Left ventricle myocardium inferior (tissue), 1 donor: ENCODE data around the gene ARHGAP10. TPM values are rescaled to one million over a fixed set of nuclear protein-coding genes. Genes with fewer than 3 reads are reported as not detected.
A peak's percentile ranks its signal among the peaks of the same experiment; 100 is the strongest.

Experiments
- DNase-seq: peaks from one replicate; pipeline ENCODE4 v3.0.0-alpha.2; 2020
- H3K27ac ChIP-seq: fragments of 200-600 bp; replicated peaks from 2 replicates; pipeline ENCODE4 v1.8.0; 2021
- H3K27me3 ChIP-seq: fragments of 200-600 bp; 2 replicates; pipeline ENCODE4 v1.8.0; 2021; ENCODE audit warnings: low read depth
- H3K36me3 ChIP-seq: fragments of 200-600 bp; 2 replicates; pipeline ENCODE4 v1.8.0; 2021
- H3K4me1 ChIP-seq: fragments of 200-600 bp; 2 replicates; pipeline ENCODE4 v1.8.0; 2021
- H3K4me3 ChIP-seq: fragments of 200-600 bp; 2 replicates; pipeline ENCODE4 v1.8.0; 2021; ENCODE audit warnings: mild to moderate bottlenecking, moderate library complexity
- H3K9me3 ChIP-seq: fragments of 200-600 bp; replicated peaks from 2 replicates; pipeline ENCODE4 v1.8.0; 2021
- CTCF ChIP-seq: fragments of 200-600 bp; IDR thresholded peaks from 2 replicates; pipeline ENCODE4 v1.8.0; 2021; ENCODE audit warnings: antibody characterized with exemption, mild to moderate bottlenecking, borderline replicate concordance
- intact Hi-C: fragments of 100-400 bp; cut with micrococcal nuclease; formaldehyde crosslinking; loops from one replicate; pipeline ENCODE4 v1.11.0; 2022
- total RNA-seq: library from RNA; stranded (reverse); fragmentation: NEBNext Ultra II Directional; extraction: Animal tissue kit (Norgen Biotek cat#: 25700); gene quantifications from one replicate; pipeline ENCODE4 v1.2.1, GENCODE V29; 2021
- donor health status: DM: no; HTN: yes; CAD: no; lungs with severe emphysema.

ARHGAP10 gene
- total RNA-seq, 1 donor from 2014 or later, result 59.7 TPM

DNA sequence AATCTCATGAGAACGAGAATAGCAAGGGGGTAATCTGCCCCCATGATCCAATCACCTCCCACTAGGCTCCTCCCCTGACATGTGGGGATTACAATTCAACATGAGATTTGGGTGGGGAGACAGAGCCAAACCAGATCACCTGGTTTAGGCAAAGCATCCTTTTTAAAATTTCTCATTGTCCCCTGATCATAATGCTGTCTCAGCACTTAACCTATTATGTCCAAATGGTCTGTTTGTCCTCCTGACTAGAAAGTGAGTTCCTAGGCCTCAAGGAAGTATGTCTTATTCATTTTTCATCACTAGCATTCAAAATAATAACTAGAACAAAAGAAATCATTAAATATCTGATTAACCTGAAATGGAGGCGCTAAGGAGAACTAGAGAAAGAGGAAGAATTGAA, 40.1 kb upstream of the ARHGAP10 start:
- Histone ChIP-seq H3K4me3 (no peak overlapping the region), H3K4me1 (no peaks in the 10 kb centered on the region), H3K36me3 (no peaks in the 10 kb centered on the region), H3K9me3 (no peaks in the 10 kb centered on the region), H3K27ac (no peak overlapping the region), H3K27me3 (no peaks in the 10 kb centered on the region)
- DNase-seq, result no peak
- intact Hi-C loops, result no loop called here
- TF ChIP-seq CTCF, result no peak

DNA sequence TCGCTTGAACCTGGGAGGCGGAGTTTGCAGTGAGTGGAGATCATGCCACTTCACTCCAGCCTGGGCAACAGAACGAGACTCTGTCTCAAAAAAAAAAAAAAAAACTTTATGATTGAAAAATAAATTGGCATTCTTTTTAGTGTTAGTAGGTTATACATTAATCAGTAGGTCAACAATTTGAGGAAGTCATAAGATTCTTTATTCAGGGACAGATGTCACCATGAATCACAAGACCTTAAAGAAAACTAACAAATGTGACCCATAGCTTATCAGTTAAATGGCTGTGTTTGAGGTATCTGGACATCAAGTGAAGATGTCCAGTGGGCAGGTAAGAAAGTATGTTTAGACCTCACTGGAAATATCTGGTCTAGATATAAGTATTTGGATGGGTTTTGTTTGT, 38.7 kb upstream of the ARHGAP10 start:
- no peak for TF ChIP-seq CTCF
- H3K4me3 ChIP-seq, result no peak overlapping the region
- no peak overlapping the region for H3K27ac ChIP-seq
- H3K4me1 ChIP-seq, result no peaks in the 10 kb centered on the region
- intact Hi-C loops, result no loop called here
- no peak for DNase-seq
- no peaks in the 10 kb centered on the region for H3K27me3 ChIP-seq
- H3K36me3 ChIP-seq, result no peaks in the 10 kb centered on the region
- no peaks in the 10 kb centered on the region for H3K9me3 ChIP-seq

DNA sequence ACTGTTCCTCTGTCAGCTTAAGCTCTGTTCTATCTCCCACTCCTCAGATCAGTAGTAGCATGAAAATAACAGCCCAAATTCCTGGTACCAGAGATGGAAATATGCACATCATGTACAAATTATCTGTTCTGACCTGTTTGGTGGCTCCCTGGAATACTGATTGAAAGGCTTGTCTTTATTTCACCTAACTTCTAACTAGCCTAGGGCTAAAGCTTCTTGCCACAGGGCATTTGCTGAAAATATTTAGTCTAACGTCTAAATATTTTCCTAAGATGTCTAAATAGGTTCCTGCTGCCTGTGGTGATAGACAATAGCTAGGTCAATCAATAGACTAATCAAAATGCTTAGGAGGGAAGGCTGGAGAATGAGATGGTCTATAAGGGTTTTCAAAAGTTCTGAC, 35.0 kb upstream of the ARHGAP10 start:
- Histone ChIP-seq H3K36me3 (no peaks in the 10 kb centered on the region), H3K27ac (no peak overlapping the region), H3K4me3 (no peak overlapping the region), H3K4me1 (no peaks in the 10 kb centered on the region), H3K27me3 (no peaks in the 10 kb centered on the region), H3K9me3 (peaks cover 19% of the 10 kb centered on the region)
- intact Hi-C loops, result no loop called here
- TF ChIP-seq CTCF, result no peak
- no peak for DNase-seq

- H3K4me3 ChIP-seq, result no peak overlapping the region
- H3K4me1 ChIP-seq, result peaks cover 4% of the 10 kb centered on the region
- H3K9me3 ChIP-seq, result peaks cover 8% of the 10 kb centered on the region
- TF ChIP-seq CTCF, result no peak
- no peaks in the 10 kb centered on the region for H3K36me3 ChIP-seq
- H3K27ac ChIP-seq, result no peak overlapping the region
- no peak for DNase-seq
- no peaks in the 10 kb centered on the region for H3K27me3 ChIP-seq
- intact Hi-C loops, result no loop called here
Measured at GRCh38 chr4:147704846-147705245, 27.0 kb upstream of the ARHGAP10 start.

DNA sequence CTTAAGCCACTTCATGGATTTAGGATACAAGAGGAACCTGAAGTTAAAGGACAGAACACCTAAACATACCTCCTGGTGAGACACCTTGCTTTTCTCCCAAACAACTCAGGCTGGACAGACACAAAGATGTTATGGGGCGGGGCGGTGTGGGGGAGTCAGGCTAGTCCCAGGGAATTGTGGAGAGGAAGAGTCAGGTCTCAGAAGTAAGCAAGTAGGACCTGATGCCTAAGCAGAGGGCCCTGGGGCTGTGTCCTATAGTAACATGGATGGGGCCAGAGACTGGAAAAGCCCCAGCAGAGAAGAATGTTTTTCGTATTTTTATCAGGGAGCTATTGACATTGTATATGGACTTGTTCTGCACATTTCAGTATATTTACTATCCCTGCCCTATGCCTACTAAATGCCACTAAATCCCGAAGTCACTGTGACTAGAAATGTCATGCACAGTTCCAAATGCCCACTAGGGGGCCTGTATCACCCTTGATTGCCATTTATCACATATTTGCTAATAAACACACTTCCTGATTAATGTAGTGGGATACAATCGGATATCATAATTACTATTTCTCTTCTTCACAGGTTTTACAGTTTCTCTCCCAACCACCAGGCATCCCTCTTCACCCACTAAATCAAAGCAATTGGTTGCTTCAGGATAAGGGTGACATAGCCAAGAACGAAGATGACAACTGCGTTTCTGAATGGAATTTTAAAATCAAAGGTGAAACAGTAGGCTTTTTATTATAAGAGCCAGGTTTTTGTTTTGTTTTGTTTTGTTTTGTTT, 23.8 kb upstream of the ARHGAP10 start:
- Histone ChIP-seq H3K27me3 (no peaks in the 10 kb centered on the region), H3K36me3 (no peaks in the 10 kb centered on the region), H3K27ac (no peak overlapping the region), H3K4me1 (peaks cover 4% of the 10 kb centered on the region), H3K4me3 (peak overlapping the region; percentile 41), H3K9me3 (no peaks in the 10 kb centered on the region)
- TF ChIP-seq CTCF, result peak; percentile 88
- intact Hi-C loops, result loop anchor here (1.0 kb wide), 1 partner anchor 158 kb away; no protein-coding TSS in a partner anchor
- DNase-seq, result no peak
